Measurements from ENCODE around the gene CACNG1.
"Not testable (repeated sequence)": the region's sequence is repeated elsewhere in the genome, so short reads cannot be mapped to it uniquely, and the experiment has no call there.

CACNG1 gene

DNA sequence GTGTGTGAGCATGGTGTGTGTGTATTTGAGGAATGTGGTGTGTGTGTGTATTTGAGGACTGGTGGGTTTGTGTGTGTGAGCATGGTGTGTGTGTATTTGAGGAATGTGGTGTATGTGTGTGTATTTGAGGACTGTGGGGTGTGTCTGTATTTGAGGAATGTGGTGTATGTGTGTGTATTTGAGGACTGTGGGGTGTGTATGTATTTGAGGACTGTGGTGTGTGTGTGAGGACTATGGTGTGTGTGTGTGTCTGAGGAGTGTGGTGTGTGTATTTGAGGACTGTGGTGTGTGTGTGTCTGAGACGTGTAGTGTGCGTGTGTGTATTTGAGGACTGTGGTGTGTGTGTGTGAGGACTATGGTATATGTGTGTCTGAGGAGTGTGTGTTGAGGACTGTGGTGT lies 18.0 kb upstream of the CACNG1 start:
- DNase-seq, result no peak

DNA sequence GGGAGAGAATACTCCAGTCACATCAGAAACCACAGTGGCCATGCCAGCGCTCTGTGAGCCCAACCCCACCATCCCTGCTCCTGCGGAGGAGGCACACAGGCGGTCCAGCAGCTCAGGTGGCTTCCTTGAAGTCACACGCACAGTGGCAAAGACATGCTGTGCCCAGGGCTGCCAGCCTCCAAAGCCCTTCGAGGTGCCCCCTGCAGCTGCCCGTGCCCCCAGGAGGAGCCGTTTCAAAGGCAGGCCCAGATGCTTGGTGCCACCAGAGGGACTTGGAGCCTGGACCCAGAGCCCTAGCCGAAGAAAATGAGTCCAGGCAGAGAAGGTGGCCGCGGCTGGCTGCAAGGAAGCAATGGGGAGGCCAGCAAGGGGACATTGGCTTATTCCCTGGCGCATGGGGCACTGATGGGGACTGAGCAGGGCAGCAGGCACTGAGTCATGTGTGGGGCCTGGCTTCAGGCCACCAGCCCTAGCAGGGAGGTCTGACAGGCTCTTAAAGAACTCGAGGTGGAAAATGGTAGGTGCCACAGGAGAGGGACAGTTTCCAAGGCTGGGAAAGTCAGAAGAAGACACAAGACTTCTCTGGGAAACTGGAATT lies 17.2 kb upstream of the CACNG1 start:
- no peak for DNase-seq

DNA sequence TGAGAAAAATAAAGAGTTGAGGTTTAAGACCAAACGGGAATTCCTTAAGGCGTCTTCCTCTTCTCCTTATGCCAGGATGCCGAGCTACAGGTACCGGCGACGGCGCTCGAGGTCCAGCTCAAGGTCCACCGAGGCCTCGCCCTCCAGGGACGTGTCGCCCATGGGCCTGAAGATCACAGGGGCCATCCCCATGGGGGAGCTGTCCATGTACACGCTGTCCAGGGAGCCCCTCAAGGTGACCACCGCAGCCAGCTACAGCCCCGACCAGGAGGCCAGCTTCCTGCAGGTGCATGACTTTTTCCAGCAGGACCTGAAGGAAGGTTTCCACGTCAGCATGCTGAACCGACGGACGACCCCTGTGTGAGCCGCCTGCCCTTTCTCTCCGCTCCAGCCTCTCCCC lies 13.7 kb upstream of the CACNG1 start:
- DNase-seq, result no peak

DNA sequence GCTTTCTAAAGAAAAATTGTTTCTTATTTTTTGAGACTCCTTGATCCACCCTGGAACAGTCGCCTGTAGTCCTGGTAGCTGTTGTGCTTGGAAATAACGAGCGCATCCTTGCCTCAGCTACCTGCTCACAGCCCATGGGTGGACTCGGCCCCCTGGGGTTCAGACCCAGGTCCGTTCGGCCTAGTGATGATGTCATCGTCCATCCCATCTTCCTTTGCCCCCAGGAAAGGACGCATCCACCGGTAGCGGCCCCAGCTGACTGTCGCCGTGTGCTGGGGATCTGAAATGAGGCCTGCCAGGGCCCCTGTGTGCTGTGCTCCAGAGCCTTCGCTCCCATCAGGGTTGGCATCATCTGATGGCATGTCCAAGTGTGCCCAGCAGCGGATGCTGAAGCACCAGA lies 12.0 kb upstream of the CACNG1 start:
- DNase-seq, result no peak

DNA sequence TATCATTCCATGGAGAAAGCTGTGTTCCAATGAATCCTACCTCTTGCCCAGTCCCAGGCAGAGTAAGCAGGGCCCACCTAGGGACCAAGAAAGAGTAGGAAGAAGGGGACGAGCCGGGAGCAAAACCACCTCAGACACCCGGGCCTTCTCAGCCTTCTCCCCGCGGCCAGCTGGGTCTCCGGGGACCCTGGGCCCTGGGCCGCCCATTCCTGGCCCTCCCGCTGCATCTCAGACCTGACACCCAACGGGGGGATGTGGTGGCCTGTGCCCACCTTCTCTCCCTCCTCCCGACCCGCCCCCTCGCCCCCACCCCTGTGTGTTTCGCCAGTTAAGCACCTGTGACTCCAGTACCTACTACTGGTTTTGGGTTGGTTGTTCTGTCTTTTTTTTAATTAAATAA lies 11.4 kb upstream of the CACNG1 start:
- DNase-seq, result no peak

DNA sequence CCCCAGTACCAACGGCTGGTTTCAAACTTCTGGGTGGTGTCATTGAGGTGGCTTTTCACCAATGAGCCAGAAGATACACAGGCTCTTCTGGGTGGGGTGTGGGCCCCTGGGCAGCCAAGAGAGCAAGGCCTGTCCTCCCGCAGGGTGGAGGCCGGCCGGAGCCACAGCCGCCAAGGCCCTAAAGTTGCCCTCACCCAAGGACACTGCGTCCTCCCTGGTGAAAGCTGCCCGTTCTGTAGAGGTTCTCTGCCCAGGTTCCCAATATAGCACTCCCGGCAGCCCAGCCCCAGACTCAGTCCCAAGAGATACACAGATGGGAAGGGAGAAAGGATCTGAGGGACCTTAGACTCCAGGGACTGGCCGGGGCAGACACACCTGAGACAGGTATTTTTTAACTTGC lies 10.7 kb upstream of the CACNG1 start:
- DNase-seq, result no peak

DNA sequence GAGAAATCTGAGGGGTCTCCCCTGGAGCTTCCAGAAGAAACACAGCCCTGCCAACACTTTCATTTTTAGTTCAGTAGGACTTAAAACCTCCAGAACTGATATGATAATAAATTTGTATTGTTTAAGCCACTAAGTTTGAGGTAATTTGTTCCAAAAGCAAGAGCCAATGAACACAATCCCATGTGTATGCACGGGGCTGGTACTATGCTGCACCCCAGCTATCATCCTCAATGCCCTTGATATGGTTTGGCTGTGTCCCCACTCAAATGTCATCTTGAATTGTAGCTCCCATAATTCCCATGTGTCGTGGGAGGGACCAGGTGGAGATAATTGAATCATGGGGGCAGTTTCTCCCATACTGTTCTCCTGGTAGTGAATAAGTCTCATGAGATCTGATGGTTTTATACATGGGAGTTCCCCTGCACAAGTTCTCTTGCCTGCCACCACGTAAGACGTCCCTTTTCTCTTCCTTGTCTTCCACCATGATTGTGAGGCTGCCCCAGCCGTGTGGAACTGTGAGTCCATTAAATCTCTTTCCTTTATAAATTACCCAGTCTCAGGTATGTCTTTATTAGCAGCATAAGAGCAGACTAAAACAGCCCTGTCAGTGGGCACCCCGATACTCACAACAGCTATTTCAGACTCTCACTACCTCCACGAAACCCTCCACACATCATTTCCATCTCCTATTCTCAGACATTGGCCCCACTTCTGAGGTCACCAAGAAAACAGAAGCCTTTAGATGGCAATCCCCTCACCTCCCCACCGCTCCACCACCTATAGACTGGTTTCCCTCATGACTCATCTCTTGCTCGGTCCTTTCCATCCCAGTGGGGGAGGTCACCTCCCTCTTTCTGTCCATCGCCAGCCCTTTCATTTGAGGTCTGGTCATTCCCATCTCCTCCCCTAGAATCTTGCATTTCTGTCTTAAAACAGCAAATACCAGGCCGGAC lies 8.9 kb upstream of the CACNG1 start:
- no peak for DNase-seq

DNA sequence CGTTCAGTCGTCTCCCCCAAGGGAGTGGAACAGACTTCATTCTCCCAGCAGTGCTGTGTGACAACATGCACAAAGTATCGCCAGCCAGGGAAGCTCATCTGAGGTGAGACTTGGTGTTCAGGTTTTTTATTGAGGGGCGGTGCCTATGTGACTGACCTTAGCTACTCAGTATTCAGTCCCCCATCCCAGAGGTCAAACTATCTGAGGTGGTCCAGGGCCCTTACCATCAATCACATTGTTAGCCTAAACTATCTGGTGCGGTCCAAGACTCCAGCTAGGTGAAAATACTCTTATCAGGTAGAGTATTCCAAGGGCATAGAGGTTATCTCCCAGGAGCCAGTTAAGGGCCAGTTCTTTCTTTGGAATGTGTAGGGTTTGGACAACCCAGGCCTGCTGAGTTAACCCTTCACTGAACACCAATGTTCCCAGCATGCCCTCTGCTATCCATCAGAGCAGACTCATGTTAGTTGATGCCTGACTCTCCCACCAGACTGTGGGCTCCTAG lies 5.4 kb upstream of the CACNG1 start:
- DNase-seq, result no peak

DNA sequence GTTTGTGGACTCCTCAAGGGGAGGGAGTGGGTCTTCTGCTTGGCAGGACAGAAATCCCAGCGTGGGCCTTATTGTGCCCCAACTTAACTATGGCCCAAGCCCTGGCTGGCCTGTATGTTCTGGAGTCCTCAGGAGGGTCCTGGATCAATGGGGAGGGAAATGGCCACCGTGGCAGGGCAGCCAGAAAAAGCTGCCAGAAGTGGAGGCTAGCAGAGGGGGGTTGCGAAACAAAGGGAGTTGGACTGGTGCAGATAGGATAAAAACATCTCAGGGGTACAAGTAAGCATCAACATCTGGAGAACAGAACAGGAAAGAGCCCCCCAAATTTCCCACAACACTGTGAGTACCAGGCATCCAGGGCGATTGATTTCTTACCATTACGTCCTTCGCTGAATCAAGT lies 3.7 kb upstream of the CACNG1 start:
- no peak for DNase-seq

DNA sequence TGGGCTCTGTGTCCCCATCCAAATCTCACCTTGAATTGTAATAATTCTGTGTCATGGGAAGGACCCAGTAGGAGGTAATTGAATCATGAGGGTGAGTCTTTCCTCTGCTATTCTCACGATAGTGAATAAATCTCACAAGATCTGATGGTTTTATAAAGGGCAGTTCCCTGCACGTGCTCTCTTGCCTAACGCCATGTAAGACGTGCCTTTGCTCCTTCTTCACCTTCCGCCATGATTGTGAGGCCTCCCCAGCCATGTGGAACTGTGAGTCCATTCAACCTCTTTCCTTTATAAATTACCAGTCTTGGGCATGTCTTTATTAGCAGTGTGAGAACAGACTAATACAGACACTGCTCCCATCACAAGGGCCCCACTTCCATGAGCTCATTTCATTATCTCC lies 3.2 kb upstream of the CACNG1 start:
- DNase-seq, result not testable (repeated sequence)

DNA sequence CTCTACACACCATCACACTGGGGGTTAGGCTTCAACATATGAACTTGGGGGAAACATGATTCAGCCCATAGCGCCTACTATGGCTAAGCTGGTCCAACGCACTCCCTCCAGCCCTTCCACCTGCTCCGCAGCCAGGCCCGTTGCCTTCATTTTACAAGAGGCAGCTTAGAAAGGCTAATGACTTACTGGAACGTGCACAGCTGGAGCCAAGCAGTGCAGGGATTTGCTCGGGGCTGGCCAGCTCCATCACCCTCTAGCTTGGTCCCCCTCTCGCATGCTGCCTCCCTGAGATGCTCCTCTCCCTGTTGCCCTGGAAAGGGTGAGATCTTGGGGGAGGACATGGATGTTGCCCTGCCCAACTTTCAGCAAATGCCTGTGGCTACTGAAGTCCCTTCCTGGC lies 2.8 kb upstream of the CACNG1 start:
- no peak for DNase-seq

DNA sequence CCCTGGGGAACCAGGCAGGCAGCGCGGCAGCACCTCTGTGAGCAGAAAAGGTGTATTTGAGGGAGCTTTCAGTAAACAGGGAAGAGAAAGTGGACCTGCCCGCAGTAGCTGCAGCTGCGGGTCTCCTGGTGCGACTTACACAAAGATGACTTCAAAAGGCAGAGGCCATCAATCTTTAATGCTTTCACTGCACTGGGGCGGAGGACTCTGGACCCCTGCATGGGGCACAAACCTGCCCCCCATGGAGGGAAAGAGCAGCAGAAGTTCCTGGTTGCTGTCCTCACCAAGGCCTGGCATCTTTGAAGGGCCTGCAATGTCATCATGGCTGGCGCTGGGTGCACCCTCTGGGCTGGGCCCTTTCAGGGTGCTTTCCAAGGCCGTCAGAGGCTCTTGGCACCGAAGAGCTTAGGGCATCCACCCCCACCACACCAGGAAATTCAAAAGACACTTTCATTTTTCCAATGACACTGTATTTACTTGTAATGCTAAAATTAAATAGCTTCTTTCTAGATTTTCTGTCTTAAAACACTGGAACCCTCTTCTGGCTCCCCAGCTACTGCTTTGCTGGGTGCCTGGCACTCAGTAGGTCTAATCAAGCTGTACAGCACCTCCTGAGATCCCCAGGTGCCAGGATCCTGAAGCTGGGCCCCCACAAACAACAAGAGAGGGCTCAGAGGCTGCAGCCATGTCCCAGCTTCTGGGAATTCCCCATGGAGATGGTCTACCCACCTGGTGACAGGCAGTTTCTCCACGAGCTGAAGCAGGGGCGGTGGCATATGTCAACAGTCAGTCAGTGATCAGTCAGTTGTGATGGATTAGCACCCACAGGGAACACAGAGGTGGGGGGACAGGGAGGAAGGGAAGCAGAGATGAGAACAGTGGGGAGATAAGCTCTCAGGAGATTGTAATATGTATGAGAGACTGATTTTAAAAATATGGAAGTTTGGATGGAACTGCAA lies 2.1 kb upstream of the CACNG1 start:
- DNase-seq, result no peak

DNA sequence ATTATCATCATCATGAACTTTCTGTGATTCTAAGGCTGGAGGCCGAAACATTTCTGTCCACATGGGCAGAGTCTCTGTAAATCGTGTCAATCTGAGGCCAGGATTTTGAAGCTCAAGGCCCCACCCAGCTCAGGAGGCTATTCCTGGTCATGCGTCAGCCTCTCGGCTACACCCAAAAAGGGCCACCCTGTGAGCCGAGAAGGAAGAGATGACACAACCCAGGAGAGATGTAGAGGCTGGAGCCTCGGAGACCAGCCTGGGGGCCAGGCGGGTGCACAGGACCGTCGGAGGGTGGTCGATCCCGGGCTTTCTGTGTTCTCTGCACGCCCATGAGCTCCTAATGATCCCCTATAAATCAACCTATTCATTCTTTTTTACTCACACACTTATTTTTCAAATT lies 1.1 kb upstream of the CACNG1 start:
- no peak for DNase-seq

DNA sequence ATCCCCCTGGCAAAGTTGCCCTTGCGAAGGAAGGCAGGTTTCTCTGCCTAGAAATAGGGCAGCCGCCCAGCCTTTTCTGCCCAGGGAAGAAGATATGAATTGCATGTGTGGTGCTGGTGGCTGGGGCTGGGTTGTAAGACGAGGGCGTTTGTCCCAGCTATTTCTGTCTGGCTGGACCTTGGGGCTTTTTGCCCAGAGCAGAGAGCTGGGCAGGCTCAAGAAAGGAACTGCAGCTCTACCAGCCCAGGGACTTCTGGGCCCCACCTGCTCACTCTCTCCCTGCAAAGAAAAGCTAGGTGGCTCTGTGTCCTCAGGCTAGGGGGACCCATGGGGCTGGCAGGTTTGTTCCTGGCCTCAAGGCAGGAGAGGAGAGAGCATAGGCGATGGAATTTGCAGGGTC lies 586 bp downstream of the CACNG1 start:
- DNase-seq, result no peak

DNA sequence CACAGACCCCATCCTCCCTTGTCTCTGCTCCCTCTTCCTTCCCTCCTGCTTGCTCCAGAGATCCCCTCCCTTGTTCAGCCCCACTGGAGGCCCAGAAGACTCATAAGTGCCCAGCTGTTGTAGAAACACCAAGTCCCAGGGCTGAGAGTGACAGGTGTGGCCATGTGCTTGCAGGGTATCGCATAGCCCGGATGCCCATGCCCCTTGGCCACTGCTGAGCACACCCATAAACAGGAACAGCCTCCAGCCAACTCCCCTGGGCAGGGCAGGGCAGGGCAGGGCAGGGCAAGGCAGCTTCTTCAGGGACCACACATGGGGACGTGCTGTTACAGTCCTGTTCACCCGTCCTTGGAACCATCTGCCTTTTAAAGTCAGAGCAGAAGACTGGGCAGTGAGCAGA lies 2.0 kb downstream of the CACNG1 start:
- no peak for DNase-seq

DNA sequence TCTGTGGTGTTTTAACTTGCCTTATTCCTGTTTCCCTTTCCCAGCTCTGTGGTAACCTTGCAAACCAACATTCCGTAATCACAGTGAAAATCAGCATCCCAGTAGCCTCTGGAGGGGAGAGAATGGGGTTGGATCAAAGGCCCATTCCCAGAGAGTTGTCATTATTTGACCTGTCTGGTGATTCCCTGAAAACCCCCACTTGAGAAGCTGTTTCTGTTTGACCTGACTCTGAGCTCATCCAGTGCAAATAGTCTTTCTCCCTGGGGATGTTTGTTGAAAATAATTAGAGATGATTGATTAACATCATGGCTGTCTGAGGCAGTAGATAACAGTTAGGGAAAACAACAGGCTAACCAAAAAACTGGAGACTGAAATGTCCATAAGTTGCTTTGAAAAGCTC lies 3.0 kb downstream of the CACNG1 start:
- DNase-seq, result no peak

DNA sequence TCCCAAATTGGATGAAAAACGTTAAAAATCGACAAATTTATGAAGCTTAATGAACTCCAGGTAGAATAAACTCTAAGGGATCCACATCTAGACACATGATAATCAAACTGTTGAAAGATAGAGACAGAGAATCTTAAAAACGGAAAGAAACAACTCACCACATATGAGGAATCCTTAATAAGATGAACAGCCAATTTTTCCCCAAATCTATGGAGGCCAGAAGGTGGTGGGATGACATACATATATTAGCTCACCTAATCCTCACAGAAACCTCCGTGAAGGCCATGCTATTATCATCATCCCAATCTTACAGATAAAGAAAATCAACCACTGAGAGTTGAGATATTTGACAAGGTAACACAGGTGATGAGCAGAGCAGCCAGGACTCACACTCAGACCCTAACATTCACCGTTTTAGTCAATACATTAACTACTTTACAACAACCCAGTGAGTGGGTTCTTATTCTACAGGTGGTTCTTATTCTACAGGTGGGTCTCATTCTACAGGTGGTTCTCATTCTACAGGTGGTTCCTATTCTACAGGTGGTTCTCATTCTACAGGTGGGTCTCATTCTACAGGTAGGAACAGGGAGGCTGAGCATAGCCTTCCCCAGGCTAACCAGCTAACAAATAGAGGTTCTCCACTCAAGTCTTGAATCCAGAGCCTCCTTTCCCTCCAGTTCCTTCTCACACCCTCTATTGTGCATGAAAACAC lies 4.8 kb downstream of the CACNG1 start:
- no peak for DNase-seq

DNA sequence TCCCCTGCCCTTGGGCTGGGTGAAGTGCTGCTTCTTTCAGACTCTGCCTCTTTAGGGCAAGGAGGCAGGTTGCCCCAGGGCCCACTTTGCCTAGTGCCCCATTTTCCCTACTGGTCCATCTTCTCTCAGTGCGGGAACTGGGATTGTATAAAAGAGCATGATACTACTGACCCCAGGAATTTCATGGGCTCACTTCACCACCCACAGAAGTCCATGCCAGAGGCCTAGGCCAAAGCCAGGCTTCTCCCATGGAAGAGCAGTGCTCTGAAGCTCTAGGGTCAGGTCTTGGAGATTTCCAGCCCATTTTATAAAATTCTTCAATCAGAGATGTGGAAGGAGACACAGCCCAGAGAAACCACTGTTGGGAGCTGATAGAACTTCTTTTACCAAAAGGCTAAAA lies 5.7 kb downstream of the CACNG1 start:
- no peak for DNase-seq

DNA sequence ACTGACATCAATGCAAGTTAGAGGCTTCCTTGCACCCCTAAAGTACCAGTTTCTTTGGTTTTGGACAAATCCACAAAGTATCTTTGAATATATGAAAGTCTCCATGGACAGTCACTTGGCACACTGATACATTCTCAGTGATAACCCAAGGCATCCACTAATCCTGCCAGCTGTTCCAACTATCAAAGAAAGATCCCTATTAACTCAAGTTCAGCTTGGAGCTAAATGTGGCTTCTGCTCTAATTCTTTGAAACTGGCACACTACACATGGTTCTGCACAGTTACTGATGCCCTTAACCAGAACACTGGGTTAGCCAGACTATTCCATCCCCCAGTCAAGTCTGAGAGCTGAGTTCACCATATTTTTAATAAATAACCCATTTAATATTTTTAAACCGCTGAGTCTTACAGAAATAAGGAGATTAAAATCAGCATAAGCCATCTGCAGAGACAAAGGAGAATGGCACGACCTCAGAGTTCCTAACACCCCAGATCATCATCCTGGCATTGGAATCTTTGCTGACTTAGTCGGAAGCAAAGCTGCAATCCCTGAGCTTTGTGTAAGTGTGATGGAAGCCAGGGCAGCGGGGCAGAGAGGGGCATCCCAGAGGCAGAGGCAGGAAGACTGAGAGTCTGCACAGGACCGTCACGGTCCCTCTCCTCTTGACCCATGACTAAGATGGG lies 6.3 kb downstream of the CACNG1 start:
- DNase-seq, result no peak

DNA sequence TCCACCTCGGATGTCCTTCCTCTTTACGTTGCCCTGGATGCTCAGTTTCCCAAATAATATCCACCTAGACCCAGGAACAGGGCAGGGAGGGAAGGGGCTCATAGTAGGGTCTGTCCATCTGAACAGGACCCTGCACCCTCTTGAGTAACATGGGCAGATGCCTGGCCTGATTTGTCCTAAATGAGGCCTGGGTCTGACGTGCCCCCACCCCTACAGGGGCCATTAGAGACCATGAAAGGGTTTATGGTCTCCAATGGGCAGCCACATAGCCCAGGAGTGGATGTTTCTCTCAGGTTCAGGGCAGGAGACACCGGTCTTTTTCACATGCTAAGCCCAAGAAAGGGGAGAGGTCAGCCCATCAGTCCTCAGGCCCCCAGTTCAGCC lies 6.8 kb downstream of the CACNG1 start:
- no peak for DNase-seq

DNA sequence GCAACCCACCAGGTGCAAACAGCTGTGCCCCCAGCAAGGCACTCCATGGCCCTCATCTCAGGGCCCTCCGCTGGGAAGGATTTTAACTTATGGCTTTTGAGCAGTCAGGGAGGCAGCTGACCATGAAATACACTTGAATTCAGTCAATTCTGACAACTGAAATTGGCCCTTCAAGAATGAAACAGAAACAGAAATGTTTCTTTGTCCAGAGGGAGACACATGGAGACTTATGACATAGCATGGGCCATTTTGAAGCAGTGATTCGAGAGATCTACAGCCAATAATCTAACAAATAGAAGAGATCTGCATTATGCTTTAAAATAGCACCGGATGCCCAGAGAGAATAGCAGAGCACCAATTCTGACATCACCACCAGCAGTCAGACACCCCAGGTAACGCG lies 7.5 kb downstream of the CACNG1 start:
- no peak for DNase-seq
